ENCODE data around the gene EN2.

EN2 gene

GRCh38 chr7:155450970-155451801 lies 6.7 kb upstream of the EN2 start:
- no peak for DNase-seq (ENCODE audit: low spot score)

DNA sequence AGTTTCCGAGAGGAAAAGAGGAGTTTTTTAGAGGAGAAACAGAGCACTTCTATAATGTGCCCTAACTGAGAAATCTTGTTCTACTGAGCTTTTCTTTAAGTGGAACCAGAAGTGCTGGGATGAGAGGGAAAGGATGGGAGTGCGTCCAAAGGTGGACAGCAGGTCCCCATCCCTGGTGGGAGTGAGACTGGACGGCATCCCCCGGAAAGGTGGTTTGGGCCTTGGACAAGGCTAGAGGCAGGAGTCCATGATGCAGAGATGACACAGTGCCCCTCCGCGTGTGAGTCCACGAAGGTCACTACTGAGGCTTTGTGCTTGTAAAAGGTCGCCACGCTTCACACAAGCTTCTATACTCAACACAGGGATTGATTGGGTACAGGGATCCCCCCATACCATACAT lies 6.1 kb upstream of the EN2 start:
- DNase-seq (ENCODE audit: low spot score): no peak

DNA sequence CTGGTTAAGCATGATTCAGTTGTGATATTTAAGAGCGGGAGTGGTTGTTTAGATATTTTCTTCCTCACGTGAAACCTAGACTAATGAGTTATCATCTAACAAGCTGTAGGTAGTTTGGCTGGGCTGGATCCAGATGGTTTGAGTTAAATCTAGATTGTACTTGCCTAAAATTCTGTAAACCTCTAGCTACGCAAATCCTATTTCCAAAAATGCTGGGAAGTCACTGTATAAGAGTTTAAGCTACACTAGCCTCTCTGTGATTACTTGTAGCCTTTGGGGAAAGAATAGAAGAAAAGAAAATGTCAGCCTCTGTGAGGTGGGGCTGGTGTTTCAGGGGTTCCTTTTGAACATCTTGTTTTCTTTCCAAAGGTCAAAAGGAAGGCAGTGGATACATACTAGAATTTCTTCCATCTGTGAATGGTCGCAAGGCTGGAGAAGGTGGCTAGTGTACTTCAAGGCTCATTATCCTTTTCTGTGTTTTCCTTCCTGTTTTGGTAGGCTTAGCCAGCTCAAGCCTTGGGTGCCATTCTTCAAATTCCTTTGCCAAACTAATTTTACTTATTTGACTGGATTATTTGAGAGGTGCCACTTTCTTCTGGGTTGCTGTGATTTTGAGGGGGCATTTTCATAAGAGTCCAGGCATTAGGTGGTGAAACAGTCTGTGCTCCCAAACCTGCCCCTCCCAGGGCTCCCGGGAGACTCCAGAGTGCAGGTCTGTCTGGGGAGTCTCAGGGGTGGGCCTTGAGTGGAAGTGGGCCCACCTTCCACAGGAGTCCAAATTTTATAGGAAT lies 5.2 kb upstream of the EN2 start:
- DNase-seq (ENCODE audit: low spot score): no peak

GRCh38 chr7:155453296-155454182 lies 4.4 kb upstream of the EN2 start:
- no peak for DNase-seq (ENCODE audit: low spot score)

- DNase-seq (ENCODE audit: low spot score): no peak
Measured at GRCh38 chr7:155454183-155455112, 3.5 kb upstream of the EN2 start.

- DNase-seq (ENCODE audit: low spot score): no peak
Measured at GRCh38 chr7:155455132-155455693, 2.7 kb upstream of the EN2 start.

- DNase-seq (ENCODE audit: low spot score): no peak
Measured at GRCh38 chr7:155455776-155456737, 1.9 kb upstream of the EN2 start.

GRCh38 chr7:155456738-155457543 lies 988 bp upstream of the EN2 start:
- DNase-seq (ENCODE audit: low spot score): peak; percentile 85

DNA sequence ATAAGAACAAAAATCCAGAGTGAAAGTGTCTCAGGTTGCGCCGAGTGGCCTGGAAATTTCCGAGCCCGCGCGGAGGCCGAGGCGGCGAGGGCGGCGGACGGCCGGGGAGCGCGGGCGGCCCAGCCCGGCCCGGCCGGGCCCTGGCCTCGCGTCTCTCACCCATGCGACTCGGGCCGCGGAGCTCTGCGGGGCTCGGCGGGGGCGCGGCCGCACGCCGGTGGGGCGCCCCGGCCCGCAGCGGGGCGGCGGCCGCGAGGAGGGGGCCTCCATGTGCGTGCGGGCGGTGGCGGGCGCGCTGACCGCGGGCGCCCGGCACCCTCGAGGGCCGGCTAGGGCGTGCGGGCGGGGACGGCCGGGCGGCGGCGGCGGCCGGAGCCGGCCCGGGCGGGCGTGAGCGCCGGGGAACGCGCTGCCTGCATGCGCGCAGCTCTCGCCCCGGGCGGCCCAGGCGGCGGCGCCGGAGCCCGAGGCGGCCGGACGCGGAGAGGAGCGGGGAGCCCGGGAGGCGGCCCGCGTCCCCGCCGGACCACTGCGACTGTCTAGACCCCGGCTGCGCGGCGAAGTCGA lies 302 bp upstream of the EN2 start:
- DNase-seq (ENCODE audit: low spot score): no peak

DNA sequence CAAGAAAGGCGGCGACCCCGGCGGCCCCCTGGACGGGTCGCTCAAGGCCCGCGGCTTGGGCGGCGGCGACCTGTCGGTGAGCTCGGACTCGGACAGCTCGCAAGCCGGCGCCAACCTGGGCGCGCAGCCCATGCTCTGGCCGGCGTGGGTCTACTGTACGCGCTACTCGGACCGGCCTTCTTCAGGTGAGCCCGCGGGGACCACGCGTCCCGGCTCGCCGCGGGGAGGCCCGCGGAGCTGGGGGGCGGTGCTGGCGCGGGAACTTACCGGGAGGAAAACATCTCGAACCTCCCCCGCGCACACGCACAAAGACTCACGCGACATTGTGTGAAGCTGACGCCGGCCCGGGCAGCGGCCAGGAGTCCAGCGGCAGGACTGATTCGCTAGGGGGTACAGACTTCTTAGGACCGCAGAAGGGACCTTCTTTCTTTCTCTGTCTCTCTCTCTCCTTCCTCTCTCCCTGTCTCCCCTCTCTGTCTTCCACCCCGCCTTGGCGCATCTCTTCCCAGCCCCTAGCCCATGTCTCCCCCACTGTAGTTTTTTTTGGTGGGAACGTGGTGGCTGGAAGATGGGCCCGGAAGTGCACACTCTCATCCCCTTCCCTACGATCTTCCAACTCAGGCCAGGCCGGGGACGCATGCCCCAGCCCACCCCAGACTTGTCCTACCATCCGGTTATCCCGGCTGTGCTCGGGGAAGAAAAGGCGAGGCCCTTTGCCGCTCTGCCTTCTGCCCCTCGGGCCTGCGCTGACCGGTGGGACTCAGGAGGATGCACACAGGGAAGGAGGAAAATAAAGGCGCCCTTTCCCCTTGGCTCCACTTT lies 1.2 kb downstream of the EN2 start:
- DNase-seq (ENCODE audit: low spot score): peak; percentile 59

GRCh38 chr7:155459700-155460461 lies 2.0 kb downstream of the EN2 start:
- no peak for DNase-seq (ENCODE audit: low spot score)

GRCh38 chr7:155460926-155461613 lies 3.1 kb downstream of the EN2 start:
- no peak for DNase-seq (ENCODE audit: low spot score)

DNA sequence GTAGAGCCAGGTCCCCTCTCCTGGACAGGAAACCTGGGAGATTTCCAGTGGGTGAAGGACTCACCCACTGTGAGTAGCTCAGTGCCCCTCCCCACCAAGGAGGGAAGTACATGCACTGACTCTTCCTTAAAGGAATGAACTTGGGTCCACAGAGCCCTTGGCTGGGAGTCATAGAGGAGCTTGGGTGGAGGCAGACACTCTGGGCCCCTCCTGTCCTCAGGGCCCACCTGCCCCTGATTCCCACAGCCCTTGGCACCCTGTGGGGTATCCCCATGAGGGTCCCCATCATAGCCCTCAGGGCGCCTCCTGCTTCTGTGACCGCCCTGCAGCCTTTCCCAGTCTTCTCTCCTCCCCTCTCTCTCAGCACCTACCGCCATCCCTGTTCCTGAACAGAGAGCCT lies 3.7 kb downstream of the EN2 start:
- DNase-seq (ENCODE audit: low spot score): no peak

DNA sequence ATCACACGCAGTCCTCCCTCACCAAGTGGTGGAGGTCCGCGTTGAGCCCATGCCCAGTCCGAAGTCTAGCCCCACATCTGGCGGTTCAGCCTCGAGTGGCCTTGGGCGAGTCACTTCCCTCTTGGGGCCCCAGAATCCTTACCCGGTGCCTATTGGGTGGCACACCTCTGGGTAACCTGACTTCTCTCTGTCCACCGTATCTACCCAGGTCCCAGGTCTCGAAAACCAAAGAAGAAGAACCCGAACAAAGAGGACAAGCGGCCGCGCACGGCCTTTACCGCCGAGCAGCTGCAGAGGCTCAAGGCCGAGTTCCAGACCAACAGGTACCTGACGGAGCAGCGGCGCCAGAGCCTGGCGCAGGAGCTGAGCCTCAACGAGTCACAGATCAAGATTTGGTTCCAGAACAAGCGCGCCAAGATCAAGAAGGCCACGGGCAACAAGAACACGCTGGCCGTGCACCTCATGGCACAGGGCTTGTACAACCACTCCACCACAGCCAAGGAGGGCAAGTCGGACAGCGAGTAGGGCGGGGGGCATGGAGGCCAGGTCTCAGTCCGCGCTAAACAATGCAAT lies 4.3 kb downstream of the EN2 start:
- no peak for DNase-seq (ENCODE audit: low spot score)

GRCh38 chr7:155463114-155463811 lies 5.3 kb downstream of the EN2 start:
- no peak for DNase-seq (ENCODE audit: low spot score)
